ENCODE measurements around the gene UCKL1. TPM values are rescaled to one million over a fixed set of nuclear protein-coding genes. Genes with fewer than 3 reads are reported as not detected.
A peak's percentile ranks its signal among the peaks of the same experiment; 100 is the strongest.

UCKL1 gene
- total and polyA plus RNA-seq, 2 donors from 2014 or later = 39.3 to 39.8 TPM

- H3K4me1 ChIP-seq (ENCODE audit: control insufficient read depth in 2 of 3, insufficient read depth in 2 of 3, low read depth in 1 of 3, low read length in 3 of 3) = peaks cover 4 to 59% (median 14%) of the 10 kb centered on the region in 3 donors
- TF ChIP-seq, protein P1, sequence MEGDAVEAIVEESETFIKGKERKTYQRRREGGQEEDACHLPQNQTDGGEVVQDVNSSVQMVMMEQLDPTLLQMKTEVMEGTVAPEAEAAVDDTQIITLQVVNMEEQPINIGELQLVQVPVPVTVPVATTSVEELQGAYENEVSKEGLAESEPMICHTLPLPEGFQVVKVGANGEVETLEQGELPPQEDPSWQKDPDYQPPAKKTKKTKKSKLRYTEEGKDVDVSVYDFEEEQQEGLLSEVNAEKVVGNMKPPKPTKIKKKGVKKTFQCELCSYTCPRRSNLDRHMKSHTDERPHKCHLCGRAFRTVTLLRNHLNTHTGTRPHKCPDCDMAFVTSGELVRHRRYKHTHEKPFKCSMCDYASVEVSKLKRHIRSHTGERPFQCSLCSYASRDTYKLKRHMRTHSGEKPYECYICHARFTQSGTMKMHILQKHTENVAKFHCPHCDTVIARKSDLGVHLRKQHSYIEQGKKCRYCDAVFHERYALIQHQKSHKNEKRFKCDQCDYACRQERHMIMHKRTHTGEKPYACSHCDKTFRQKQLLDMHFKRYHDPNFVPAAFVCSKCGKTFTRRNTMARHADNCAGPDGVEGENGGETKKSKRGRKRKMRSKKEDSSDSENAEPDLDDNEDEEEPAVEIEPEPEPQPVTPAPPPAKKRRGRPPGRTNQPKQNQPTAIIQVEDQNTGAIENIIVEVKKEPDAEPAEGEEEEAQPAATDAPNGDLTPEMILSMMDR (IDR thresholded peaks at IDR 0.05; ENCODE audit: borderline replicate concordance, extremely low read depth, insufficient read depth) = no peak
- no peak overlapping the region for H3K9ac ChIP-seq (ENCODE audit: low read length in 3 of 3)
- H3K27me3 ChIP-seq (ENCODE audit: control insufficient read depth, insufficient read depth, low read length) = no peaks in the 10 kb centered on the region
- H3K9me3 ChIP-seq (ENCODE audit: control insufficient read depth in 2 of 3, insufficient read depth in 1 of 3, low read length in 3 of 3) = no peaks in the 10 kb centered on the region
- no peaks in the 10 kb centered on the region for H3K36me3 ChIP-seq (ENCODE audit: control insufficient read depth in 2 of 3, insufficient read depth in 3 of 3, low read length in 3 of 3)
- FAIRE-seq (no peak), DNase-seq (no peak)
- H3K27ac ChIP-seq (ENCODE audit: low read depth in 2 of 2, low read length in 2 of 2) = no peak overlapping the region
- intact Hi-C loops (cut with DNase I) = no loop called here
- no peak overlapping the region for H3K4me3 ChIP-seq (ENCODE audit: low read length in 3 of 3)
These were observed 4.0 kb downstream of the UCKL1 start for GRCh38 chr20:63952210-63952535.

GRCh38 chr20:63951398-63952209 is 4.6 kb downstream of the UCKL1 start:
- FAIRE-seq (no peak), DNase-seq (peak in 1 of 5 donors; percentile 81)
- no peak overlapping the region for H3K4me3 ChIP-seq (ENCODE audit: low read length in 3 of 3)
- peak overlapping the region; percentile 37 to 57 for H3K27ac ChIP-seq (ENCODE audit: low read depth in 2 of 2, low read length in 2 of 2)
- H3K9ac ChIP-seq (ENCODE audit: low read length in 3 of 3) = peak overlapping the region in 1 of 3 donors; percentile 26
- intact Hi-C loops (cut with DNase I) = no loop called here
- peaks cover 4 to 59% (median 14%) of the 10 kb centered on the region in 3 donors for H3K4me1 ChIP-seq (ENCODE audit: control insufficient read depth in 2 of 3, insufficient read depth in 2 of 3, low read depth in 1 of 3, low read length in 3 of 3)
- H3K9me3 ChIP-seq (ENCODE audit: control insufficient read depth in 2 of 3, insufficient read depth in 1 of 3, low read length in 3 of 3) = no peaks in the 10 kb centered on the region
- no peaks in the 10 kb centered on the region for H3K36me3 ChIP-seq (ENCODE audit: control insufficient read depth in 2 of 3, insufficient read depth in 3 of 3, low read length in 3 of 3)
- no peaks in the 10 kb centered on the region for H3K27me3 ChIP-seq (ENCODE audit: control insufficient read depth, insufficient read depth, low read length)
- TF ChIP-seq, protein P1 (IDR thresholded peaks at IDR 0.05; ENCODE audit: borderline replicate concordance, extremely low read depth, insufficient read depth) = no peak

- intact Hi-C loops (cut with DNase I) = no loop called here
- H3K9me3 ChIP-seq (ENCODE audit: control insufficient read depth in 2 of 3, insufficient read depth in 1 of 3, low read length in 3 of 3) = no peaks in the 10 kb centered on the region
- peak overlapping the region; percentile 53 to 57 for H3K27ac ChIP-seq (ENCODE audit: low read depth in 2 of 2, low read length in 2 of 2)
- H3K27me3 ChIP-seq (ENCODE audit: control insufficient read depth, insufficient read depth, low read length) = no peaks in the 10 kb centered on the region
- peak in 1 of 5 donors; percentile 77 for DNase-seq
- H3K9ac ChIP-seq (ENCODE audit: low read length in 3 of 3) = no peak overlapping the region
- peaks cover 4 to 59% (median 14%) of the 10 kb centered on the region in 3 donors for H3K4me1 ChIP-seq (ENCODE audit: control insufficient read depth in 2 of 3, insufficient read depth in 2 of 3, low read depth in 1 of 3, low read length in 3 of 3)
- no peak for FAIRE-seq
- no peak overlapping the region for H3K4me3 ChIP-seq (ENCODE audit: low read length in 3 of 3)
- TF ChIP-seq, protein P1 (IDR thresholded peaks at IDR 0.05; ENCODE audit: borderline replicate concordance, extremely low read depth, insufficient read depth) = no peak
- no peaks in the 10 kb centered on the region for H3K36me3 ChIP-seq (ENCODE audit: control insufficient read depth in 2 of 3, insufficient read depth in 3 of 3, low read length in 3 of 3)
These were observed 5.4 kb downstream of the UCKL1 start for GRCh38 chr20:63950701-63951397.

Measured in kidney (tissue), 14 donors.